ENCODE results near the gene ZFYVE27.

ZFYVE27 gene

GRCh38 chr10:97762056-97762455 is 25.1 kb downstream of the ZFYVE27 start:
- no peak for DNase-seq (ENCODE audit: extremely low read depth, low read depth)
- TF ChIP-seq CTCF (IDR thresholded peaks at IDR 0.05; ENCODE audit: low read depth, low read length) = no peak

- no peak for DNase-seq (ENCODE audit: extremely low read depth, low read depth)
- no peak for TF ChIP-seq CTCF (IDR thresholded peaks at IDR 0.05; ENCODE audit: low read depth, low read length)
Observed at GRCh38 chr10:97762816-97763215, 25.9 kb downstream of the ZFYVE27 start.

GRCh38 chr10:97763411-97763810 is 26.5 kb downstream of the ZFYVE27 start:
- no peak for DNase-seq (ENCODE audit: extremely low read depth, low read depth)
- no peak for TF ChIP-seq CTCF (IDR thresholded peaks at IDR 0.05; ENCODE audit: low read depth, low read length)

GRCh38 chr10:97763947-97764346 is 27.0 kb downstream of the ZFYVE27 start:
- TF ChIP-seq CTCF (IDR thresholded peaks at IDR 0.05; ENCODE audit: low read depth, low read length) = no peak
- no peak for DNase-seq (ENCODE audit: extremely low read depth, low read depth)

- DNase-seq (ENCODE audit: extremely low read depth, low read depth) = no peak
- no peak for TF ChIP-seq CTCF (IDR thresholded peaks at IDR 0.05; ENCODE audit: low read depth, low read length)
Observed at GRCh38 chr10:97764519-97764931, 27.6 kb downstream of the ZFYVE27 start.

GRCh38 chr10:97765201-97765600 is 28.3 kb downstream of the ZFYVE27 start:
- no peak for TF ChIP-seq CTCF (IDR thresholded peaks at IDR 0.05; ENCODE audit: low read depth, low read length)
- no peak for DNase-seq (ENCODE audit: extremely low read depth, low read depth)

- no peak for TF ChIP-seq CTCF (IDR thresholded peaks at IDR 0.05; ENCODE audit: low read depth, low read length)
- no peak for DNase-seq (ENCODE audit: extremely low read depth, low read depth)
Observed at GRCh38 chr10:97766106-97766810, 29.3 kb downstream of the ZFYVE27 start.

All from AG09319 (cell line).